Suppressor macrophage treated with lipopolysaccharide for 4 hours (primary cell): ENCODE results near the gene S1PR5.
A peak's percentile ranks its signal among the peaks of the same experiment; 100 is the strongest.
"Not testable (repeated sequence)": the region's sequence is repeated elsewhere in the genome, so short reads cannot be mapped to it uniquely, and the experiment has no call there.

Experiments
- DNase-seq: peaks from one replicate; pipeline ENCODE4 v3.0.0-alpha.2; 2020

The S1PR5 gene

GRCh38 chr19:10544242-10544752, 27.1 kb upstream of the S1PR5 start:
- peak; percentile 16 for DNase-seq

- DNase-seq, result peak; percentile 85
Observed at GRCh38 chr19:10543420-10544241, 26.4 kb upstream of the S1PR5 start, which contains the start of gene ATG4D. ATG4D (plus strand) TSS chr19:10543904; CDS start chr19:10544091, 187 bp downstream.

GRCh38 chr19:10543059-10543419, 25.8 kb upstream of the S1PR5 start:
- no peak for DNase-seq

GRCh38 chr19:10539016-10539415, 21.8 kb upstream of the S1PR5 start:
- DNase-seq, result not testable (repeated sequence)

GRCh38 chr19:10538204-10538983, 21.1 kb upstream of the S1PR5 start:
- peak; percentile 80 for DNase-seq

- DNase-seq, result no peak
Observed at GRCh38 chr19:10537668-10538067, 20.4 kb upstream of the S1PR5 start.

- DNase-seq, result no peak
Observed at GRCh38 chr19:10535613-10536012, 18.4 kb upstream of the S1PR5 start.

- DNase-seq, result no peak
Observed at GRCh38 chr19:10533646-10534386, 16.6 kb upstream of the S1PR5 start.

- no peak for DNase-seq
Observed at GRCh38 chr19:10532457-10532856, 15.2 kb upstream of the S1PR5 start.

GRCh38 chr19:10526887-10527286, 9.6 kb upstream of the S1PR5 start:
- DNase-seq, result not testable (repeated sequence)

GRCh38 chr19:10525636-10526035, 8.4 kb upstream of the S1PR5 start:
- no peak for DNase-seq

- no peak for DNase-seq
Observed at GRCh38 chr19:10523135-10523636, 5.9 kb upstream of the S1PR5 start.

- DNase-seq, result no peak
Observed at GRCh38 chr19:10521461-10522171, 4.4 kb upstream of the S1PR5 start.

GRCh38 chr19:10520652-10521318, 3.5 kb upstream of the S1PR5 start:
- no peak for DNase-seq

GRCh38 chr19:10519421-10519820, 2.2 kb upstream of the S1PR5 start:
- no peak for DNase-seq

GRCh38 chr19:10518444-10519361, 1.5 kb upstream of the S1PR5 start:
- DNase-seq, result no peak

GRCh38 chr19:10517760-10518443, 655 bp upstream of the S1PR5 start:
- DNase-seq, result no peak

GRCh38 chr19:10516671-10517286, 468 bp downstream of the S1PR5 start:
- DNase-seq, result no peak

GRCh38 chr19:10516064-10516385, 1.2 kb downstream of the S1PR5 start:
- DNase-seq, result no peak
